B cell (primary cell): Measurements from ENCODE around the gene UBXN6.

Source experiments
- CTCF ChIP-seq: fragments of 200-600 bp; IDR thresholded peaks from one replicate; pipeline ENCODE4 v1.8.0; 2022; ENCODE audit warnings: antibody characterized with exemption, mild to moderate bottlenecking
- EZH2 ChIP-seq: IDR thresholded peaks from 2 replicates; pipeline ENCODE4 v1.6.1; 2012; ENCODE audit warnings: borderline replicate concordance, low read depth, mild to moderate bottlenecking, moderate library complexity, low read length; ENCODE audit not compliant: insufficient read depth, poor library complexity, severe bottlenecking

GRCh38 chr19:4403005-4403761, 54.4 kb downstream of the UBXN6 start:
- no peak for TF ChIP-seq CTCF
- TF ChIP-seq EZH2 = no peak
